Lower lobe of right lung (tissue), 2 donors: ENCODE measurements around the gene LETM1. TPM values are rescaled to one million over a fixed set of nuclear protein-coding genes. Genes with fewer than 3 reads are reported as not detected.
"Not testable (repeated sequence)": the region's sequence is repeated elsewhere in the genome, so short reads cannot be mapped to it uniquely, and the experiment has no call there.

Experiments used
- ATAC-seq, 2 donors: fragments of 200-7000 bp; cut with Tn5 transposase; one replicate each; pipeline ENCODE4 v1.9.1; 2020 to 2022; ENCODE audit warnings: mild to moderate bottlenecking in 2 of 2, moderate library complexity in 2 of 2
- DNase-seq: peaks from one replicate; pipeline ENCODE4 v3.0.0-alpha.2; 2020
- H3K27ac ChIP-seq: fragments of 200-600 bp; one replicate; pipeline ENCODE4 v1.8.0; 2022
- H3K27me3 ChIP-seq: fragments of 200-600 bp; one replicate; pipeline ENCODE4 v1.8.0; 2022; ENCODE audit warnings: low read depth
- H3K36me3 ChIP-seq: fragments of 200-600 bp; one replicate; pipeline ENCODE4 v1.8.0; 2022; ENCODE audit warnings: mild to moderate bottlenecking
- H3K4me1 ChIP-seq: fragments of 200-600 bp; one replicate; pipeline ENCODE4 v1.8.0; 2022
- H3K4me3 ChIP-seq: fragments of 200-600 bp; one replicate; pipeline ENCODE4 v1.8.0; 2022; ENCODE audit warnings: mild to moderate bottlenecking
- H3K9me3 ChIP-seq: fragments of 200-600 bp; one replicate; pipeline ENCODE4 v1.8.0; 2022
- intact Hi-C: fragments of 100-400 bp; cut with DNase I; formaldehyde crosslinking; loops from one replicate; pipeline ENCODE4 v1.11.0; 2022
- total RNA-seq: library from RNA; stranded (reverse); fragmentation: NEBNext Ultra II Directional; extraction: Animal tissue kit (Norgen Biotek cat#: 25700); gene quantifications from one replicate; pipeline ENCODE4 v1.2.1, GENCODE V29; 2021
- TF ChIP-seq, protein P1 (sequence below): fragments of 200-600 bp; IDR thresholded peaks from one replicate; pipeline ENCODE4 v1.8.0; 2022; ENCODE audit warnings: antibody characterized with exemption, mild to moderate bottlenecking
- donor health status: DM: no; HTN: yes; CAD: no; lungs with severe emphysema.

Gene LETM1
- total RNA-seq, 1 donor from 2014 or later: 33.6 TPM

DNA sequence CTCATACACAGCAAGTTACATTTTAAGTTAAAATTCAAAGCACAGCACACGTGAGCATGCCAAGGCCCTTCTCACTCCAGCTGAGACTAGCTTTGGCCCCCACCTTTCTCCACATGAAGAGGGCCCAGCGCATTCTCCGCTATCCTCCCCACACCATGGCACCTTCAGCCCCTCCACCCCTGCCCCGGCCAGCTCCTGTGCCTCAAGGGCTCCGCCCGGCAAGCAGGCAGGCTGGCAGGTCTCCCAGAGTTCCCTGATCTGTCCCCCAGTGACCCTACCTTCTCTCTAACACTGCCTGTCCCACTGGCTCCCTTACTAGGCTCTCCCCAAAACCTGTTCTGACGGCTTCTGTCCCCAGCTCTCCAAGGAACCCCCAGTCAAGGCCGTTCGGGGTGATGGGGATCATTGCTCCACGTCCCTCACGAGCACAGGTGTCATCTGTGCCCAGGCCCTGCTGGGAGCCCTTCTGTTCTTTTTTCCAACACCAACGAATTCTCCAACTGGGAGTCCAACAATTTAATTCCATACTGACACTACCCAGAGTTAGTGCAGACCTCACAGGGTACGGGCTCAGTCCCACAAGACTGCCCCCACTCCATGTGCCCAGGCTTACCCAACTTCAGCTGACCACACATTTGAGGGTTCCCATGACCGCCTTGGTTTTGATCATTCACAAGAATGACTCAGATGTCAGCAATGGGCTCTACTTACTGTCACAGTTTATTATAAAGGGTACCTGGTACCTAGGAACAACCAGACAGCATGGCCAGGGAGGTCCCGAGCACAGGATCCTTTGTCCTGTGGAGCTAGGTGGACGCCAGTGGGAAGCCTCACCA, 4.2 kb downstream of the LETM1 start:
- DNase-seq: no peak
- Histone ChIP-seq H3K4me3 (no peak overlapping the region), H3K9me3 (no peaks in the 10 kb centered on the region), H3K27me3 (no peaks in the 10 kb centered on the region), H3K27ac (no peak overlapping the region), H3K36me3 (peaks cover 21% of the 10 kb centered on the region), H3K4me1 (peaks cover 29% of the 10 kb centered on the region)
- intact Hi-C loops: no loop called here
- TF ChIP-seq, protein P1, sequence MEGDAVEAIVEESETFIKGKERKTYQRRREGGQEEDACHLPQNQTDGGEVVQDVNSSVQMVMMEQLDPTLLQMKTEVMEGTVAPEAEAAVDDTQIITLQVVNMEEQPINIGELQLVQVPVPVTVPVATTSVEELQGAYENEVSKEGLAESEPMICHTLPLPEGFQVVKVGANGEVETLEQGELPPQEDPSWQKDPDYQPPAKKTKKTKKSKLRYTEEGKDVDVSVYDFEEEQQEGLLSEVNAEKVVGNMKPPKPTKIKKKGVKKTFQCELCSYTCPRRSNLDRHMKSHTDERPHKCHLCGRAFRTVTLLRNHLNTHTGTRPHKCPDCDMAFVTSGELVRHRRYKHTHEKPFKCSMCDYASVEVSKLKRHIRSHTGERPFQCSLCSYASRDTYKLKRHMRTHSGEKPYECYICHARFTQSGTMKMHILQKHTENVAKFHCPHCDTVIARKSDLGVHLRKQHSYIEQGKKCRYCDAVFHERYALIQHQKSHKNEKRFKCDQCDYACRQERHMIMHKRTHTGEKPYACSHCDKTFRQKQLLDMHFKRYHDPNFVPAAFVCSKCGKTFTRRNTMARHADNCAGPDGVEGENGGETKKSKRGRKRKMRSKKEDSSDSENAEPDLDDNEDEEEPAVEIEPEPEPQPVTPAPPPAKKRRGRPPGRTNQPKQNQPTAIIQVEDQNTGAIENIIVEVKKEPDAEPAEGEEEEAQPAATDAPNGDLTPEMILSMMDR: no peak
- ATAC-seq: no peak

DNA sequence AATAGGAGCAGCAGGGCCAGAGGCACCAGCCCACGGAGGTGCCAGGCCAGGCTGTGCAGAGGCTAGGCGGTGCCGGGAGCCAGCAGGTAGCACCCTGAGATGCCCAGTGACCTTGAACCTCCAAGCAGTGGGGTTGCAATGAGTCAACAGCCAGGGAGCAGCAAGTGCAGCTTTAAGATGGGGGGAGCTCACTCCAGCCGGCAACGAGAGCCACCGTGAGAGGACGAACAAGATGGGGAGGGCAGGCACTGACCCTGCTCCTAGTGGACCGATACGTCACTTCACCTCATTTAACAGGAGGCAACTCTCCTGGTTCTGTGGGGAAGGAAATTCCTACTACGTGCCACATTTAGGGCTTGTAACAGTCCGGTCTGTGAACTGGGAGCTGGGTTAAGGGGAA, 4.8 kb downstream of the LETM1 start:
- H3K27me3 ChIP-seq: no peaks in the 10 kb centered on the region
- intact Hi-C loops: no loop called here
- peaks cover 26% of the 10 kb centered on the region for H3K4me1 ChIP-seq
- DNase-seq (no peak), ATAC-seq (no peak)
- no peak overlapping the region for H3K4me3 ChIP-seq
- no peak overlapping the region for H3K27ac ChIP-seq
- TF ChIP-seq, protein P1: no peak
- no peaks in the 10 kb centered on the region for H3K9me3 ChIP-seq
- peaks cover 28% of the 10 kb centered on the region for H3K36me3 ChIP-seq

DNA sequence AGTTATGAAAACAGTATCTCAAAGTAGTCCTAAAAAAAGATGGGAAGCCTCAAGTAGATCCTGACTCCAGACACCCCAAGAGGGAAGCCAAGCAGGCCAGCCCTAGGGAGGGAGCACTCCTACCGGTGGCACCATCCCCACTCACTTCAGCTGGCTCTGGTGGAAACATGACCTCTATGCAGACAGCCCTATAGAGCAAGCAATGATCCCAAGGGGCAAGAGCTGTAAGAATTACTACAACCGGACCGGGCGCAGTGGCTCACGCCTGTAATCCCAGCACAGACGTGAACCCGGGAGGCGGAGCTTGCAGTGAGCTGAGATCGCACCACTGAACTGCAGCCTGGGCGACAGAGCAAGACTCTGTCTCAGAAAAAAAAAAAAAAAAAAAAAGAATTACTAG, 5.7 kb downstream of the LETM1 start:
- Histone ChIP-seq H3K9me3 (no peaks in the 10 kb centered on the region), H3K4me3 (no peak overlapping the region), H3K27me3 (no peaks in the 10 kb centered on the region), H3K27ac (no peak overlapping the region), H3K4me1 (peaks cover 25% of the 10 kb centered on the region), H3K36me3 (peaks cover 35% of the 10 kb centered on the region)
- intact Hi-C loops: no loop called here
- ATAC-seq (no peak), DNase-seq (no peak)
- TF ChIP-seq, protein P1: no peak

DNA sequence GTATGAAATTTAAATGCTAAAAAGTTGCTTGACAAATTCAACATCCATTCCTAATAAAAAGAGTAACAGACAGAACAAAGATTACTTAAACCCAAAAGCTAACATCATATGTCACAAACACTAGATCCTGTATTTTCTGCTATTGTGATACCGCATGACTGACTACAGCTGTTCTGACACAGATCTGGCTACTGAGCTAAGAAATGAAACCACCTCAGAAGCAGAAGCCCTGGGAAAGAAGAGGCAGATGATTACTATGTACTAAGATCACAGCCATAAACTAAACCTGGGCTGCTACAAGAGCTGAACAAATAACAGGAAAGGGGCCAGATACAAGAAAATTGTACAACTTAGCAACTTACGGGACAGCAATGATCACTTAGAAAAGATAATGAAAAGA, 9.4 kb downstream of the LETM1 start:
- Histone ChIP-seq H3K4me3 (no peak overlapping the region), H3K4me1 (peaks cover 10% of the 10 kb centered on the region), H3K36me3 (peaks cover 62% of the 10 kb centered on the region), H3K27me3 (no peaks in the 10 kb centered on the region), H3K27ac (no peak overlapping the region), H3K9me3 (no peaks in the 10 kb centered on the region)
- DNase-seq (no peak), ATAC-seq (no peak)
- intact Hi-C loops: no loop called here
- TF ChIP-seq, protein P1: no peak

DNA sequence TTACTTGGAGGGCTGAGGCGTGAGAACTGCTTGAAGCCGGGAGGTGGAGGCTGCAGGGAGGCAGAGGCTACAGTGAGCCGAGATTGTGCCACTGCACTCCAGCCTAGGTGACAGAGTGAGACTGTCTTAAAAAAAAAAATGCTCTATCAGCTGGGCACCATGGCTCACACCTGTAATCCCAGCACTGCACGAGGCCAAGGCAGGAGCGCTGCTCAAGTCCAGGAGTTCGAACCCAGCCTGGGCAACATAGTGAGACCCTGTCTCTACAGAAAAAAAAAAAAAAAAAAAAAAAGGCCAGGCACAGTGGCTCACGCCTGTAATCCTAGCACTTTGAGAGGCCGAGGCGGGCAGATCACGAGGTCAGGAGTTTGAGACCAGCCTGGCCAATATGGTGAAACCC, 11.3 kb downstream of the LETM1 start:
- intact Hi-C loops, H3K9me3 ChIP-seq, ATAC-seq, DNase-seq, H3K27ac ChIP-seq, H3K27me3 ChIP-seq, H3K4me1 ChIP-seq, H3K4me3 ChIP-seq: not testable (repeated sequence)
- H3K36me3 ChIP-seq: peaks cover 81% of the 10 kb centered on the region

DNA sequence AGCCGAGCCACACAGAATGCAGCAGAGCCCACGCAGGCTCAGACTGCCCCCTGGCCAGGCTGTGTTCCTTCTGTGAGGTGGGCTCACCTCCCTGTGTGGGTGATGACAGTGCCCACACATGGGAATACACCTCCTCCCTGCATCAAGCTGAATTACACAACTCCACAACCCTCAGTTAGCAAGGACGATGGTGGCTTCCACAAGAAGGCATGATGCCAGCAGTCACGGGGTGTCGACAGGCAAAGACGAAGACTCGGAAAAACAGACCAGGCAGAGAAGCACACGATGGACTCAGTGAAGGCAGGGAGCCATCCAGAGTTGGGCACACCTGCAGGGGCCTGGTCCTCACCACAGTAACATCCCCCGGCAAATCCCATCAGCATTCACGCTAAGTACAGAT, 12.1 kb downstream of the LETM1 start:
- TF ChIP-seq, protein P1: no peak
- H3K27me3 ChIP-seq: no peaks in the 10 kb centered on the region
- H3K9me3 ChIP-seq: no peaks in the 10 kb centered on the region
- no peak overlapping the region for H3K4me3 ChIP-seq
- intact Hi-C loops: no loop called here
- DNase-seq (no peak), ATAC-seq (no peak)
- H3K36me3 ChIP-seq: peaks cover 87% of the 10 kb centered on the region
- peaks cover 3% of the 10 kb centered on the region for H3K4me1 ChIP-seq
- H3K27ac ChIP-seq: no peak overlapping the region
